H1 (cell line): Measurements from ENCODE around the gene NFATC4.

ENCODE experiments used
- CEBPB ChIP-seq: IDR thresholded peaks from 2 replicates; pipeline ENCODE4 v1.6.1; 2012; ENCODE audit warnings: low read depth, low read length
- CHD2 ChIP-seq: IDR thresholded peaks from 2 replicates; pipeline ENCODE4 v1.6.1; 2012; ENCODE audit warnings: low read length, improper control_type of control experiment
- EZH2 ChIP-seq: fragments of 200-600 bp; sonication (generic); IDR thresholded peaks from 2 replicates; pipeline ENCODE4 v1.7.1; 2012; ENCODE audit warnings: low read depth, mild to moderate bottlenecking, moderate library complexity, low read length, inconsistent platforms; ENCODE audit not compliant: severe bottlenecking
- POLR2A ChIP-seq, 2 experiments: IDR thresholded peaks; 1 replicate in 1 of 2; 2 replicates in 1 of 2; pipeline ENCODE4 v1.6.1; 2011; ENCODE audit warnings: low read depth in 2 of 2, low read length in 2 of 2, mild to moderate bottlenecking in 2 of 2; ENCODE audit errors: control extremely low read depth in 1 of 2
- RFX5 ChIP-seq: IDR thresholded peaks from 2 replicates; pipeline ENCODE4 v1.6.1; 2011; ENCODE audit warnings: low read depth, low read length, improper control_type of control experiment, borderline replicate concordance
- TEAD4 ChIP-seq: IDR thresholded peaks from 2 replicates; pipeline ENCODE4 v1.6.1; 2012; ENCODE audit warnings: low read depth, low read length, inconsistent platforms, mixed read lengths
- TF ChIP-seq, protein P1 (sequence below), 3 experiments: IDR thresholded peaks; 1 replicate in 2 of 3; 2 replicates in 1 of 3; pipeline versions ENCODE4 v1.5.1 to v1.6.1; 2011; ENCODE audit warnings: low read length in 3 of 3, mild to moderate bottlenecking in 3 of 3, inconsistent platforms in 2 of 3, low read depth in 1 of 3, moderate library complexity in 1 of 3; ENCODE audit not compliant: insufficient read depth in 1 of 3; ENCODE audit errors: control extremely low read depth in 1 of 3

DNA sequence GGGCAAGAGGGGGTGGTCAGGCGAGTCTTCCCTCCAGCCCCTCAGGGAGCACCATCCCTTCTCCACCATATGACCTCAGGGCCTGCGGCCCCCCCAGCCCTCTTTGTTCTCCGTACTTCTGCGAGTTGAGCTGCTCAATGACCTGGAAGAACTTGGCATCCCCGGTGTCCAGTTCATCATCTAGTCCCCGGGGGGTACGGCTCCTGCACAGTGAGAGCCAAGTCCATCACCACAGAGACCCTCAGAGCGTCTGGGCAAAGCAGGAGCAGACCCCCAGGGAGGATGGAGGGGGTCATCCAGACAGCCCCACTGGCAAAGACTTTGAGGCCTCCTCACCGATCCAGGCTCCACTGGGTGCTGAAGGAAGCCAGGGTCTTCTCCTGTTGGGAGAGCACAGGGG, 42.0 kb upstream of the NFATC4 start:
- TF ChIP-seq, protein P1, sequence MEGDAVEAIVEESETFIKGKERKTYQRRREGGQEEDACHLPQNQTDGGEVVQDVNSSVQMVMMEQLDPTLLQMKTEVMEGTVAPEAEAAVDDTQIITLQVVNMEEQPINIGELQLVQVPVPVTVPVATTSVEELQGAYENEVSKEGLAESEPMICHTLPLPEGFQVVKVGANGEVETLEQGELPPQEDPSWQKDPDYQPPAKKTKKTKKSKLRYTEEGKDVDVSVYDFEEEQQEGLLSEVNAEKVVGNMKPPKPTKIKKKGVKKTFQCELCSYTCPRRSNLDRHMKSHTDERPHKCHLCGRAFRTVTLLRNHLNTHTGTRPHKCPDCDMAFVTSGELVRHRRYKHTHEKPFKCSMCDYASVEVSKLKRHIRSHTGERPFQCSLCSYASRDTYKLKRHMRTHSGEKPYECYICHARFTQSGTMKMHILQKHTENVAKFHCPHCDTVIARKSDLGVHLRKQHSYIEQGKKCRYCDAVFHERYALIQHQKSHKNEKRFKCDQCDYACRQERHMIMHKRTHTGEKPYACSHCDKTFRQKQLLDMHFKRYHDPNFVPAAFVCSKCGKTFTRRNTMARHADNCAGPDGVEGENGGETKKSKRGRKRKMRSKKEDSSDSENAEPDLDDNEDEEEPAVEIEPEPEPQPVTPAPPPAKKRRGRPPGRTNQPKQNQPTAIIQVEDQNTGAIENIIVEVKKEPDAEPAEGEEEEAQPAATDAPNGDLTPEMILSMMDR (IDR thresholded peaks at IDR 0.05; ENCODE audit: control extremely low read depth in 1 of 3, insufficient read depth in 1 of 3, low read depth in 1 of 3, low read length in 3 of 3): no peak
- TF ChIP-seq EZH2: no peak
- no peak for TF ChIP-seq CHD2
- no peak for TF ChIP-seq TEAD4
- no peak for TF ChIP-seq RFX5
- TF ChIP-seq POLR2A (IDR thresholded peaks at IDR 0.05; ENCODE audit: control extremely low read depth in 1 of 2, low read depth in 2 of 2, low read length in 2 of 2): no peak
- no peak for TF ChIP-seq CEBPB
